CD4-positive, alpha-beta T cell treated with Interferon alpha-2 for 1 hour (primary cell): ENCODE measurements around the gene ALDH2.
"Not testable (repeated sequence)": the region's sequence is repeated elsewhere in the genome, so short reads cannot be mapped to it uniquely, and the experiment has no call there.

Experiments used
- DNase-seq, 2 donors: peaks; one replicate each; pipeline ENCODE4 v3.0.0-alpha.2; 2020 to 2022

Gene ALDH2

GRCh38 chr12:111766608-111767361, at the start of gene ALDH2:
ALDH2 (plus strand) TSS chr12:111766933; CDS start chr12:111766983, 50 bp downstream.
- DNase-seq = peak; percentile 10 to 17

DNA sequence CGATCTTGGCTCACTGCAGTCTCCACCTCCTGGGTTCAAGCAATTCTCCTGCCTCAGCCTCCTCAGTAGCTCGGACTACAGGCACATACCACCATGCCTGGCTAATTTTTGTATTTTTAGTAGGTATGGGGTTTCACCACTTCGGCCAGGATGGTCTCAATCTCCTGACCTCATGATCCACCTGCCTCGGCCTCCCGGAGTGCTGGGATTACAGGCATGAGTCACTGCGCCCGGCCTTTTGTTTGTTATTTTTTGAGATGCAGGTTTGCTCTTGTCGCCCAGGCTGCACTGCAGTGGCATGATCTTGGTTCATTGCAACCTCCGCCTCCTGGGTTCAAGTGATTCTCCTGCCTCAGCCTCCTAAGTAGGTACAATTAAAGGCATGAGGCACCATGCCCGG, 47.4 kb upstream of the ALDH2 start:
- DNase-seq = not testable (repeated sequence)

GRCh38 chr12:111720457-111720856, 46.3 kb upstream of the ALDH2 start:
- DNase-seq = no peak

- DNase-seq = not testable (repeated sequence)
Observed at GRCh38 chr12:111723646-111724360, 42.9 kb upstream of the ALDH2 start.

GRCh38 chr12:111728795-111729194, 37.9 kb upstream of the ALDH2 start:
- DNase-seq = no peak

DNA sequence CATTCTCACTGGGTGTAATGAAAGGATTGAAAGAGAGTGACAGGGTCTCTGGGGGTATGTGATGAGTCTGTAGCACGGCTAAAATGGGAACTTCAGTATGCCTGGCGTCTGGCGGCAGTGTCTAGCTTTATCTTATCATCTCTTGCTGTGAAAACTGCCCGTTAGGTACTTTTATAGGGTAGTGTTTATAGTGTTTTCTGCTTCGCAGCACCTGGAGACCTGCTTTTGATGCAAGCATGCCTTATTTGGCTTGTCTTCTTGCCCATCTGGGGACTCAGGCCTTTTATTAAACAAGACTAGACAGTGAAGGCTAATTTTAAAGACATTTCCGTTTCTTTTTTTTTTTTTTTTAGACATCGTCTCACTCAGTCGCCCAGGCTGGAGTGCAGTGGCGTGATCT, 36.3 kb upstream of the ALDH2 start:
- DNase-seq = no peak

DNA sequence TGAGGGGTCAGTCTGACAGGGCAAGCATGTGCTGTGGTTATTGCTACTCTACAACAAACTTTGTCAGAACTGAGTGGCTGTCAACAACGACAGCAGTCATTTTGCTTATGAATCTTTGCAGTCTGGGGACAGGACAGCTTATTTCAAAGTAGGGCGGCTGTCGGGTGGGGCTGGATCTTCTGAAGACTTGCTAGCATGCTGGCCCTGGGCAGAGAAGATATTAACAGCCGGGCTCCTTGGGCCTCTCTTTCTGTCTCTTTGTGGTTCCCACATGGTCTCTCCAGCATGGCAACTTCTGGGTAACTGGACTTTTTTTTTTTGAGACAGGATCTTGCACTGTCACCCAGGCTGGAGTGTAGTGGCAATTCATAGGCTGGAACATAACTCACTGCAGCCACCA, 33.9 kb upstream of the ALDH2 start:
- DNase-seq = no peak

GRCh38 chr12:111733340-111733915, 33.3 kb upstream of the ALDH2 start:
- DNase-seq = no peak

GRCh38 chr12:111739524-111739923, 27.2 kb upstream of the ALDH2 start:
- DNase-seq = not testable (repeated sequence)

GRCh38 chr12:111741235-111741812, 25.4 kb upstream of the ALDH2 start:
- no peak for DNase-seq

DNA sequence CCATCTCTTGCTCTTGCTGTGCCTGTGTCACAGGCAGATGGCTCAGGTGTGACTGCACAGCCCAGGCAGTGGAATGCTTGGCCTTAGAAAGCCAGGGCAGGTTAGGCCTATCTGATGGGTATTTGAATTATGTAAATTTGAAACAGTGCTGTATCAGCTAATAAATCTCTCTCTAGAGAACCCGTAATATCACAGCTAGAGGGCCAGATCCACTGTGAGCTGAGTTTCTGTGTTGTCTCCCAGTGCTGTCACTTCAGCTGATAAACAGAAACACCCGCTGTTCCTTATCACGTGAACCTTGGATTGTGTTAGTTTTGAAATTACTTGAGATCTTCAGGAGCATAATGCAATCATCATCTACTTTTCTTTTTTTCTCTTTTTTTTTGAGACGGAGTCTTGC, 21.5 kb upstream of the ALDH2 start:
- DNase-seq = no peak

- no peak for DNase-seq
Observed at GRCh38 chr12:111747333-111747732, 19.4 kb upstream of the ALDH2 start.

GRCh38 chr12:111748151-111748672, 18.5 kb upstream of the ALDH2 start:
- DNase-seq = no peak

- no peak for DNase-seq
Observed at GRCh38 chr12:111748867-111749266, 17.9 kb upstream of the ALDH2 start.

- no peak for DNase-seq
Observed at GRCh38 chr12:111749391-111749790, 17.3 kb upstream of the ALDH2 start.

- DNase-seq = peak; percentile 9 to 12
Observed at GRCh38 chr12:111753144-111753881, 13.4 kb upstream of the ALDH2 start.

DNA sequence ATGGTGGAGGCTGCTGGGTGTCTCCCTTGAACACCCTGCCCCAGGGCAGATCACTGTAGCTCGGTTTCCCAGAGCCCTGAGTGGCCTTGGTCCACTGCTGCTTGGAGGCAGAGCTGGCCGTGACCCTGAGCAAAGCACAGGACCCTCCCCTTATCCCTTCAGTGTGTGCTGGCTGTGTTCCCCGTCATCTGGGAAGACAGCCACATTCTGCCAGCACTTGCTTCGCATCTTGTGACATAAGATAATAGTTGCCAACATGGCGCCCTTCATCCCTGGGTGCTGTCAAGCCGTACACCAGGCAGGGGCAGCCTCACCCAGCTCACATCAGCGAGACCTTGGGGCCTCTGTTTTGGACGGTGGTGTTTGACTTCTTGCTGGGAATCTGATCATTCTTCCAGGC, 12.1 kb upstream of the ALDH2 start:
- DNase-seq = no peak

GRCh38 chr12:111756196-111756595, 10.5 kb upstream of the ALDH2 start:
- no peak for DNase-seq

- DNase-seq = no peak
Observed at GRCh38 chr12:111756681-111757080, 10.1 kb upstream of the ALDH2 start.

- DNase-seq = peak; percentile 5 to 20
Observed at GRCh38 chr12:111757361-111758119, 9.2 kb upstream of the ALDH2 start.

DNA sequence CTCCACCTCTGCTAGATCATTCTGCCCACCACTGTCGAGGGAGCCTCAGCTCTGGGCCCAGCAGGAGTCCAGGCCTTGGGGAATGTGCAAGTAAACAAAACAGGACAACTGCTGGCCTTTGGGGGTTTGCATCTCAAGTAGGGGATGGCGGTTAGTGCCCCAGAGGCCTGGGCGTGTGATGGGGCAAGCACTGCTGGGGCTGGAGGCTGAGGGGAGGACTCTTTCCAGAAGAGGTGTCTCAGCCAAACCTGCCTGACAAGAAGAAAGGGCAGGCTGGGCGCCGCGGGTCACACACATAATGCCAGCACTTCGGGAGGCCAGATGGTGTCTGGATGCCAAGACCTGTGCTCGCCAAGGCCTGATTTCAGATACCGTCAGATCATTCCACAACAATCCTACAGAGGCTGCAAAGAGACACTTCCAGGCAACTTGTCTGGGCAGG, 8.6 kb upstream of the ALDH2 start:
- no peak for DNase-seq

- DNase-seq = no peak
Observed at GRCh38 chr12:111759271-111759670, 7.5 kb upstream of the ALDH2 start.
